A549 (cell line): ENCODE measurements around the gene PSMA2. TPM values are rescaled to one million over a fixed set of nuclear protein-coding genes. Genes with fewer than 3 reads are reported as not detected.

Source experiments
- ATAC-seq, 2 experiments: fragments of 200-7000 bp in 1 of 2; fragments of >200 bp in 1 of 2; cut with Nextera tagmentation in 1 of 2; cut with Tn5 transposase in 1 of 2; 3 replicates each; pipeline versions ENCODE4 v1.8.0 to v1.9.1; 2018 to 2020; ENCODE audit warnings: mild to moderate bottlenecking in 1 of 2, moderate library complexity in 1 of 2
- CTCF ChIA-PET: fragments of 300-600 bp; sonication (Branson Sonifier 250); formaldehyde crosslinking; extraction: SDS; loops from one replicate; lab custom pipeline; 2021; ENCODE audit warnings: antibody characterized with exemption, inconsistent platforms; lab: Yijun Ruan, JAX
- POLR2A ChIA-PET: fragments of 350-600 bp; formaldehyde crosslinking; extraction: SDS; loops from one replicate; lab custom pipeline; 2021; ENCODE audit warnings: antibody characterized with exemption, inconsistent platforms; lab: Yijun Ruan, JAX
- DNase-seq, 2 experiments: peaks; one replicate each; pipeline versions ENCODE4 v3.0.0 to v3.0.0-alpha.2; 2011 to 2016; ENCODE audit warnings: low read depth in 1 of 2, low spot score in 1 of 2
- FAIRE-seq: peaks from 2 replicates; lab custom pipeline; 2011; peaks lifted over from hg19 to GRCh38; lab: Jason Lieb, UNC
- H3K27ac ChIP-seq, 2 experiments: fragments of >200 bp; sonication (Bioruptor Twin); formaldehyde crosslinking; 3 replicates each; pipeline ENCODE4 v1.5.1; 2016 to 2017
- H3K4me1 ChIP-seq: fragments of >200 bp; sonication (Bioruptor Twin); formaldehyde crosslinking; 3 replicates; pipeline ENCODE4 v1.6.1; 2016
- H3K4me2 ChIP-seq: fragments of >200 bp; sonication (Bioruptor Twin); formaldehyde crosslinking; 3 replicates; pipeline ENCODE4 v1.6.1; 2016
- H3K4me3 ChIP-seq: fragments of >200 bp; sonication (Bioruptor Twin); formaldehyde crosslinking; 3 replicates; pipeline ENCODE4 v1.5.1; 2016
- H3K9me3 ChIP-seq: fragments of >200 bp; sonication (Bioruptor Twin); formaldehyde crosslinking; 3 replicates; pipeline ENCODE4 v1.6.1; 2016
- BHLHE40 ChIP-seq: IDR thresholded peaks from 2 replicates; pipeline ENCODE4 v1.6.1; 2012; ENCODE audit warnings: low read depth, low read length, inconsistent platforms
- CBX2 ChIP-seq: fragments of 200-600 bp; sonication (generic); IDR thresholded peaks from 2 replicates; pipeline ENCODE4 v1.6.1; 2016; ENCODE audit warnings: low read depth, mild to moderate bottlenecking, borderline replicate concordance
- CBX8 ChIP-seq: fragments of 200-600 bp; sonication (generic); IDR thresholded peaks from 2 replicates; pipeline ENCODE4 v1.6.1; 2016
- ELK1 ChIP-seq: fragments of 150-350 bp; IDR thresholded peaks from 2 replicates; pipeline ENCODE4 v1.6.1; 2014; ENCODE audit warnings: low read depth, mild to moderate bottlenecking, low read length
- EP300 ChIP-seq, 2 experiments: fragments of >200 bp; sonication (Bioruptor Twin); formaldehyde crosslinking; IDR thresholded peaks; 2 replicates in 1 of 2; 3 replicates in 1 of 2; pipeline ENCODE4 v1.6.1; 2016 to 2017
- FOSB ChIP-seq: fragments of 250-450 bp; sonication (Bioruptor Pico); IDR thresholded peaks from 2 replicates; pipeline ENCODE4 v1.5.0; 2020; ENCODE audit warnings: mild to moderate bottlenecking, moderate library complexity
- FOXS1 ChIP-seq: fragments of 250-450 bp; sonication (Bioruptor Pico); IDR thresholded peaks from 2 replicates; pipeline ENCODE4 v1.5.0; 2020; ENCODE audit warnings: mild to moderate bottlenecking, moderate library complexity
- HEYL ChIP-seq: fragments of 250-450 bp; sonication (Bioruptor Pico); IDR thresholded peaks from 2 replicates; pipeline ENCODE4 v1.8.0; 2021; ENCODE audit warnings: mild to moderate bottlenecking, moderate library complexity
- HOXB13 ChIP-seq: fragments of 250-450 bp; sonication (Bioruptor Pico); IDR thresholded peaks from 2 replicates; pipeline ENCODE4 v1.5.0; 2020; ENCODE audit warnings: low read depth, mild to moderate bottlenecking, moderate library complexity
- KDM5A ChIP-seq: fragments of 200-600 bp; sonication (generic); IDR thresholded peaks from 2 replicates; pipeline ENCODE4 v1.6.1; 2016; ENCODE audit warnings: antibody characterized with exemption, mild to moderate bottlenecking
- NFE2L2 ChIP-seq: fragments of 150-350 bp; conservative IDR thresholded peaks from 2 replicates; pipeline ENCODE4 v1.6.1; 2014; ENCODE audit warnings: low read length
- PBX3 ChIP-seq: IDR thresholded peaks from 2 replicates; pipeline ENCODE4 v1.6.1; 2012
- PHF8 ChIP-seq: fragments of 200-600 bp; sonication (generic); IDR thresholded peaks from 2 replicates; pipeline ENCODE4 v1.6.1; 2016; ENCODE audit warnings: low read depth, mild to moderate bottlenecking, antibody characterized with exemption, moderate library complexity, borderline replicate concordance
- POLR2A ChIP-seq: IDR thresholded peaks from 2 replicates; pipeline ENCODE4 v1.6.1; 2012; ENCODE audit warnings: mild to moderate bottlenecking, low read length
- RAD21 ChIP-seq, 2 experiments: fragments of >200 bp in 1 of 2; sonication (Bioruptor Twin) in 1 of 2; formaldehyde crosslinking in 1 of 2; IDR thresholded peaks in 1 of 2; conservative IDR thresholded peaks in 1 of 2; 2 replicates in 1 of 2; 3 replicates in 1 of 2; pipeline ENCODE4 v1.6.1; 2012 to 2018; ENCODE audit warnings: inconsistent platforms in 1 of 2
- RNF2 ChIP-seq: fragments of 200-600 bp; sonication (generic); IDR thresholded peaks from 2 replicates; pipeline ENCODE4 v1.6.1; 2016; ENCODE audit warnings: low read depth, mild to moderate bottlenecking, antibody characterized with exemption, moderate library complexity, borderline replicate concordance
- TFCP2L1 ChIP-seq: fragments of 250-450 bp; sonication (Bioruptor Pico); IDR thresholded peaks from 2 replicates; pipeline ENCODE4 v1.5.0; 2021; ENCODE audit warnings: mild to moderate bottlenecking
- ZFP36 ChIP-seq: fragments of 450-650 bp; IDR thresholded peaks from 2 replicates; pipeline ENCODE4 v1.6.1; 2014; ENCODE audit warnings: borderline replicate concordance; ENCODE audit not compliant: partially characterized antibody
- WGBS: methylation state at CpG from one replicate; pipeline ENCODE4 v1.1.6; 2017; ENCODE audit errors: missing lambda C conversion rate; 5-methylcytosine and 5-hydroxymethylcytosine counted together
- polyA plus RNA-seq, 4 experiments: library from polyadenylated mRNA; depleted of rRNA in 3 of 4; stranded (reverse); fragments of >200 nt; fragmentation: RNase III in 1 of 4; extraction: RNeasy Plus Mini Kit Qiagen cat#74134 plus additional on column Dnase treatment in 1 of 4; gene quantifications; 2 replicates in 3 of 4; 3 replicates in 1 of 4; pipeline ENCODE4 v1.2.3, GENCODE V29; 2011 to 2017
- TF ChIP-seq, protein P1 (sequence below): fragments of 200-600 bp; sonication (generic); IDR thresholded peaks from 2 replicates; pipeline ENCODE4 v1.6.1; 2016; ENCODE audit warnings: antibody characterized with exemption, mild to moderate bottlenecking, moderate library complexity
- TF ChIP-seq, protein P2 (sequence below): fragments of >200 bp; sonication (Bioruptor Twin); formaldehyde crosslinking; IDR thresholded peaks from 3 replicates; pipeline ENCODE4 v1.5.1; 2016
- TF ChIP-seq, protein P3 (sequence below): IDR thresholded peaks from 2 replicates; pipeline ENCODE4 v1.6.1; 2012; ENCODE audit warnings: low read depth, borderline replicate concordance

The PSMA2 gene
- polyA plus RNA-seq, 2 of the 4 experiments (the other 2 are of a cell fraction), result 188 to 324 TPM

- H3K4me1 ChIP-seq, result peaks cover under 1% of the 10 kb centered on the region; the same call in 1 of the 3 replicates
- no peak overlapping the region for H3K27ac ChIP-seq
- CTCF ChIA-PET, result interaction anchor here (1.3 to 3.1 kb wide), 2 partner anchors 14 to 17 kb away, joined by 4 to 11 read pairs; no protein-coding TSS in a partner anchor
- TF ChIP-seq, protein P1, sequence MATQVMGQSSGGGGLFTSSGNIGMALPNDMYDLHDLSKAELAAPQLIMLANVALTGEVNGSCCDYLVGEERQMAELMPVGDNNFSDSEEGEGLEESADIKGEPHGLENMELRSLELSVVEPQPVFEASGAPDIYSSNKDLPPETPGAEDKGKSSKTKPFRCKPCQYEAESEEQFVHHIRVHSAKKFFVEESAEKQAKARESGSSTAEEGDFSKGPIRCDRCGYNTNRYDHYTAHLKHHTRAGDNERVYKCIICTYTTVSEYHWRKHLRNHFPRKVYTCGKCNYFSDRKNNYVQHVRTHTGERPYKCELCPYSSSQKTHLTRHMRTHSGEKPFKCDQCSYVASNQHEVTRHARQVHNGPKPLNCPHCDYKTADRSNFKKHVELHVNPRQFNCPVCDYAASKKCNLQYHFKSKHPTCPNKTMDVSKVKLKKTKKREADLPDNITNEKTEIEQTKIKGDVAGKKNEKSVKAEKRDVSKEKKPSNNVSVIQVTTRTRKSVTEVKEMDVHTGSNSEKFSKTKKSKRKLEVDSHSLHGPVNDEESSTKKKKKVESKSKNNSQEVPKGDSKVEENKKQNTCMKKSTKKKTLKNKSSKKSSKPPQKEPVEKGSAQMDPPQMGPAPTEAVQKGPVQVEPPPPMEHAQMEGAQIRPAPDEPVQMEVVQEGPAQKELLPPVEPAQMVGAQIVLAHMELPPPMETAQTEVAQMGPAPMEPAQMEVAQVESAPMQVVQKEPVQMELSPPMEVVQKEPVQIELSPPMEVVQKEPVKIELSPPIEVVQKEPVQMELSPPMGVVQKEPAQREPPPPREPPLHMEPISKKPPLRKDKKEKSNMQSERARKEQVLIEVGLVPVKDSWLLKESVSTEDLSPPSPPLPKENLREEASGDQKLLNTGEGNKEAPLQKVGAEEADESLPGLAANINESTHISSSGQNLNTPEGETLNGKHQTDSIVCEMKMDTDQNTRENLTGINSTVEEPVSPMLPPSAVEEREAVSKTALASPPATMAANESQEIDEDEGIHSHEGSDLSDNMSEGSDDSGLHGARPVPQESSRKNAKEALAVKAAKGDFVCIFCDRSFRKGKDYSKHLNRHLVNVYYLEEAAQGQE, result no peak
- TF ChIP-seq TFCP2L1 (no peak), ZFP36 (no peak), CBX2 (no peak), FOXS1 (CRISPR knock-in tag) (no peak), PHF8 (no peak), FOSB (no peak), ELK1 (no peak), PBX3 (no peak), CBX8 (no peak)
- ATAC-seq, result no peak
- no peak for FAIRE-seq
- no peak for DNase-seq
- H3K4me2 ChIP-seq, result no peak overlapping the region
- WGBS, result 86% methylated on average over 5 of the region's 5 CpGs
- no peaks in the 10 kb centered on the region for H3K9me3 ChIP-seq
- POLR2A ChIA-PET, result interaction anchor here (0.7 to 0.8 kb wide), 4 partner anchors 8 to 944 kb away, joined by 3 to 7 read pairs (median 4); partner anchors contain the start of genes C7orf25, MRPL32 and PSMA2
- H3K4me3 ChIP-seq, result no peak overlapping the region
Observed at GRCh38 chr7:42924223-42924838, 7.6 kb downstream of the PSMA2 start.

GRCh38 chr7:42922017-42922753 lies 9.8 kb downstream of the PSMA2 start:
- no peak for TF ChIP-seq EP300 (IDR thresholded peaks at IDR 0.05)
- TF ChIP-seq NFE2L2, result no peak
- no peak for TF ChIP-seq FOXS1 (CRISPR knock-in tag)
- TF ChIP-seq, protein P2, sequence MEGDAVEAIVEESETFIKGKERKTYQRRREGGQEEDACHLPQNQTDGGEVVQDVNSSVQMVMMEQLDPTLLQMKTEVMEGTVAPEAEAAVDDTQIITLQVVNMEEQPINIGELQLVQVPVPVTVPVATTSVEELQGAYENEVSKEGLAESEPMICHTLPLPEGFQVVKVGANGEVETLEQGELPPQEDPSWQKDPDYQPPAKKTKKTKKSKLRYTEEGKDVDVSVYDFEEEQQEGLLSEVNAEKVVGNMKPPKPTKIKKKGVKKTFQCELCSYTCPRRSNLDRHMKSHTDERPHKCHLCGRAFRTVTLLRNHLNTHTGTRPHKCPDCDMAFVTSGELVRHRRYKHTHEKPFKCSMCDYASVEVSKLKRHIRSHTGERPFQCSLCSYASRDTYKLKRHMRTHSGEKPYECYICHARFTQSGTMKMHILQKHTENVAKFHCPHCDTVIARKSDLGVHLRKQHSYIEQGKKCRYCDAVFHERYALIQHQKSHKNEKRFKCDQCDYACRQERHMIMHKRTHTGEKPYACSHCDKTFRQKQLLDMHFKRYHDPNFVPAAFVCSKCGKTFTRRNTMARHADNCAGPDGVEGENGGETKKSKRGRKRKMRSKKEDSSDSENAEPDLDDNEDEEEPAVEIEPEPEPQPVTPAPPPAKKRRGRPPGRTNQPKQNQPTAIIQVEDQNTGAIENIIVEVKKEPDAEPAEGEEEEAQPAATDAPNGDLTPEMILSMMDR, result no peak
- TF ChIP-seq HOXB13 (CRISPR knock-in tag), result no peak
- TF ChIP-seq KDM5A, result no peak
- no peak for TF ChIP-seq RAD21 (conservative IDR thresholded peaks at IDR 0.05 in 1 of 2, IDR thresholded peaks at IDR 0.05 in 1 of 2)
- no peak for TF ChIP-seq HEYL
- TF ChIP-seq POLR2A, result no peak
- TF ChIP-seq, protein P3, sequence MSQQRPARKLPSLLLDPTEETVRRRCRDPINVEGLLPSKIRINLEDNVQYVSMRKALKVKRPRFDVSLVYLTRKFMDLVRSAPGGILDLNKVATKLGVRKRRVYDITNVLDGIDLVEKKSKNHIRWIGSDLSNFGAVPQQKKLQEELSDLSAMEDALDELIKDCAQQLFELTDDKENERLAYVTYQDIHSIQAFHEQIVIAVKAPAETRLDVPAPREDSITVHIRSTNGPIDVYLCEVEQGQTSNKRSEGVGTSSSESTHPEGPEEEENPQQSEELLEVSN, result no peak
- TF ChIP-seq RNF2, result no peak
- TF ChIP-seq BHLHE40, result no peak
- Histone ChIP-seq H3K4me3 (no peak overlapping the region), H3K4me2 (no peak overlapping the region), H3K27ac (no peak overlapping the region), H3K9me3 (no peaks in the 10 kb centered on the region), H3K4me1 (no peaks in the 10 kb centered on the region)
- no peak for ATAC-seq
- POLR2A ChIA-PET, result interaction anchor here (1.2 kb wide), 1 partner anchor 10 kb away, joined by 3 read pairs; the partner anchor contains the start of genes MRPL32 and PSMA2
- peak; percentile 36 for FAIRE-seq
- CTCF ChIA-PET, result interaction anchor here (1.4 to 2.1 kb wide), 3 partner anchors 10 to 19 kb away, joined by 3 to 11 read pairs (median 4); partner anchors contain the start of genes MRPL32 and PSMA2
- DNase-seq, result no peak
- WGBS, result 80% methylated on average over 3 of the region's 3 CpGs
